OCI-LY1 (cell line): ENCODE data around the gene ADGRL2.

Experiments
- H2AFZ ChIP-seq: fragments of 200-600 bp; sonication (generic), shearing (Covaris generic); 2 replicates; pipeline ENCODE4 v1.6.0; 2014; ENCODE audit warnings: antibody characterized with exemption, mild to moderate bottlenecking, low read length
- H3F3A ChIP-seq: fragments of 200-600 bp; sonication (generic), shearing (Covaris generic); 2 replicates; pipeline ENCODE4 v1.6.0; 2014; ENCODE audit warnings: mild to moderate bottlenecking, antibody characterized with exemption, low read length, moderate library complexity; ENCODE audit not compliant: insufficient read depth
- H3K27ac ChIP-seq: fragments of 200-600 bp; sonication (generic); 2 replicates; pipeline ENCODE4 v1.5.1; 2014; ENCODE audit warnings: low read length, mixed run types, mild to moderate bottlenecking, low read depth; ENCODE audit not compliant: poor library complexity, severe bottlenecking
- H3K27me3 ChIP-seq: fragments of 200-600 bp; sonication (generic); 2 replicates; pipeline ENCODE4 v1.6.0; 2014; ENCODE audit warnings: antibody characterized with exemption, mild to moderate bottlenecking, low read length, moderate library complexity; ENCODE audit not compliant: insufficient read depth
- H3K36me3 ChIP-seq: fragments of 200-600 bp; sonication (generic); 2 replicates; pipeline ENCODE4 v1.6.1; 2014; ENCODE audit warnings: mild to moderate bottlenecking, antibody characterized with exemption, low read length, moderate library complexity, mixed read lengths; ENCODE audit not compliant: insufficient read depth
- H3K4me1 ChIP-seq: fragments of 200-600 bp; sonication (generic); 2 replicates; pipeline ENCODE4 v1.5.1; 2014; ENCODE audit warnings: mild to moderate bottlenecking, low read length, moderate library complexity; ENCODE audit not compliant: insufficient read depth, severe bottlenecking
- H3K4me2 ChIP-seq: fragments of 200-600 bp; sonication (generic), shearing (Covaris generic); 2 replicates; pipeline ENCODE4 v1.6.1; 2014; ENCODE audit warnings: low read length
- H3K4me3 ChIP-seq: fragments of 200-600 bp; sonication (generic); 2 replicates; pipeline ENCODE4 v1.5.1; 2014; ENCODE audit warnings: low read length, low read depth, mild to moderate bottlenecking, mixed read lengths; ENCODE audit not compliant: poor library complexity, severe bottlenecking
- H3K79me2 ChIP-seq: fragments of 200-600 bp; shearing (Covaris generic); 2 replicates; pipeline ENCODE4 v1.6.1; 2016; ENCODE audit warnings: mixed run types, low read length, mixed read lengths; ENCODE audit not compliant: insufficient read depth
- H3K9ac ChIP-seq: fragments of 200-600 bp; sonication (generic), shearing (Covaris generic); 2 replicates; pipeline ENCODE4 v1.6.1; 2014; ENCODE audit warnings: mild to moderate bottlenecking, low read length, mixed read lengths
- H3K9me2 ChIP-seq: fragments of 200-600 bp; sonication (generic), shearing (Covaris generic); 2 replicates; pipeline ENCODE4 v1.6.1; 2014; ENCODE audit warnings: low read depth, mild to moderate bottlenecking, low read length, mixed read lengths
- H3K9me3 ChIP-seq: fragments of 200-600 bp; shearing (Covaris generic); 2 replicates; pipeline ENCODE4 v1.6.1; 2014; ENCODE audit warnings: low read length, mixed read lengths
- H4K20me1 ChIP-seq: fragments of 200-600 bp; sonication (generic), shearing (Covaris generic); 2 replicates; pipeline ENCODE4 v1.6.0; 2016; ENCODE audit warnings: mild to moderate bottlenecking, low read length; ENCODE audit not compliant: insufficient read depth
- EZH2 ChIP-seq: fragments of 200-600 bp; sonication (generic), shearing (Covaris generic); IDR thresholded peaks from 2 replicates; pipeline ENCODE4 v1.8.0; 2017; ENCODE audit warnings: borderline replicate concordance, mixed run types, mild to moderate bottlenecking, antibody characterized with exemption, low read length, moderate library complexity, mixed read lengths
- TF ChIP-seq, protein P1 (sequence below): fragments of 200-600 bp; sonication (generic), shearing (Covaris generic); IDR thresholded peaks from 2 replicates; pipeline ENCODE4 v1.5.1; 2017; ENCODE audit warnings: mild to moderate bottlenecking, antibody characterized with exemption, low read length, moderate library complexity, mixed read lengths

Gene ADGRL2

DNA sequence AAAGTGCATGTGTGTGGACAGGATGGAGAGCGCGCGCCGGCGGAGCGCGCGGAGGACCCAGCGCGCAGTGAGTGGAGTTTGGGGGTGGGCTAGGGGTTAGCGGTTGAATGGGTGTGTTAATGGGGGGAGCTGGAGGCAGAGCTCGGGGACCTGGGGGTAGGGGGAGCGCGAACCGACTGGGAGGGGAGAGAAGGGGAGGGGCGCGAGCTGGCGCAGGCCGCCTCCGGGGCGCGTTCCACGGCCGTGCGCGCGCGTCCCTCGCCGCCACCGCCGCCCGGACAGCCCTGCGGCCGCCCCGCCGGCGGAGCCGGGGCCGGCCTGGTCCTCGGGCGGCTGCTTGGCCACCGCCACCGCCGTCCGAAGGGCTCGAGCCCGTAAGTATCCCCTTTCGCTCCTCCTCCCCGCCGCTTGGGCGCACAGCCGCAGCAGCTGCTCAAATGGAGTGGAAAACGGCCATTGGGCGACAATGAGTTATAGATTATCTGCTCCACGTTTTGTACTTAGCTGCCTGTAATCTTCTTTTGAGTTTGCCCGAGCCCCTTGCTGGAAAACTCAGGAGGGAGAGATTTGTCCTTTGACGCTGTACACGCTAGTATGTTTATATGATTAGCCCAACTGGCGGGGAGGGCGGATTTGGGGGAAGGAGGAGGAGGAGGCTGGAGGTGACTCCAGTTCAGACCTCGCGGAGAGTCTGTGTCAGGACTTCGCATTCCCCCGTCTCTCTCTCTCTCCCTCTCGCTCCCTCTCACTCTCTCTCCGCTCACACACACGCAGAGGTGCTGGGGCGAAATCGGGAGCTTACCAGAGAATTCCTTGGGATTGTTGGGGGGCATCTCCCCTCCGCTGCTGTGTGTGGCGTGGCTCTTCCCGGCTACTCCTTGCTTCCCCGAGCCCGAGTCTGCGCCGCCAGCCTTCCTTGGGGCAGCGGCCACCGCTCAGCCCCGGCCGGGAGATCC lies at the start of gene ADGRL2:
TSS of gene ADGRL2 (plus strand) at position 240 of the 956 bp plus-strand sequence. CDS start 36,051 bp downstream, outside the sequence.
- Histone ChIP-seq H2AFZ (no peak within 1 kb of the TSS), H3K79me2 (no peaks in the 10 kb centered on the region), H3K9me2 (no peaks in the 10 kb centered on the region), H3K4me3 (no peak within 1 kb of the TSS), H3K9me3 (no peaks in the 10 kb centered on the region), H3K4me2 (no peak within 1 kb of the TSS), H3K4me1 (no peaks in the 10 kb centered on the region), H3K27ac (no peak within 1 kb of the TSS), H3F3A (no peaks in the 10 kb centered on the region), H3K27me3 (no peaks in the 10 kb centered on the region), H4K20me1 (no peaks in the 10 kb centered on the region), H3K9ac (no peak within 1 kb of the TSS), H3K36me3 (no peaks in the 10 kb centered on the region)
- no peak for TF ChIP-seq EZH2

DNA sequence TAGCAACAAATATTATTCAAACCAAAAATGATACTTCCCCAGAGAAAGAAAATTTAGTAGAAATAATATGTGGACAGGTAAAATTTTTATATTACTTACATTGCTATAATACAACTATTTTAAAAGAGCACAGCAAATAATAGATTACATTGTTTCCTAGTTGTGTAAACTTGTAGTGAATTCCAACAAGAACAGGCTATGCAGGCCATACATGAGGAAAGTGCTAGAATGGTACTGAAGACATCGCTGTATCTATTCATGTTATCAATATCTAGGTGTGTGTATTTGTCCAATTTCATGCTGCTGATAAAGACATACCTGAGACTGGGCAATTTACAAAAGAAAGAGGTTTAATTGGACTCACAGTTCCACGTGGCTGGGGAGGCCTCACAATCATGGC lies 47.9 kb upstream of the ADGRL2 start:
- Histone ChIP-seq H3F3A (no peaks in the 10 kb centered on the region), H2AFZ (no peak overlapping the region), H3K9me2 (no peaks in the 10 kb centered on the region), H3K4me3 (no peak overlapping the region), H3K4me1 (no peaks in the 10 kb centered on the region), H3K27ac (no peak overlapping the region), H4K20me1 (no peaks in the 10 kb centered on the region), H3K36me3 (no peaks in the 10 kb centered on the region), H3K4me2 (no peak overlapping the region), H3K27me3 (no peaks in the 10 kb centered on the region), H3K79me2 (no peaks in the 10 kb centered on the region), H3K9ac (no peak overlapping the region), H3K9me3 (no peaks in the 10 kb centered on the region)
- TF ChIP-seq EZH2, result no peak
- TF ChIP-seq, protein P1, sequence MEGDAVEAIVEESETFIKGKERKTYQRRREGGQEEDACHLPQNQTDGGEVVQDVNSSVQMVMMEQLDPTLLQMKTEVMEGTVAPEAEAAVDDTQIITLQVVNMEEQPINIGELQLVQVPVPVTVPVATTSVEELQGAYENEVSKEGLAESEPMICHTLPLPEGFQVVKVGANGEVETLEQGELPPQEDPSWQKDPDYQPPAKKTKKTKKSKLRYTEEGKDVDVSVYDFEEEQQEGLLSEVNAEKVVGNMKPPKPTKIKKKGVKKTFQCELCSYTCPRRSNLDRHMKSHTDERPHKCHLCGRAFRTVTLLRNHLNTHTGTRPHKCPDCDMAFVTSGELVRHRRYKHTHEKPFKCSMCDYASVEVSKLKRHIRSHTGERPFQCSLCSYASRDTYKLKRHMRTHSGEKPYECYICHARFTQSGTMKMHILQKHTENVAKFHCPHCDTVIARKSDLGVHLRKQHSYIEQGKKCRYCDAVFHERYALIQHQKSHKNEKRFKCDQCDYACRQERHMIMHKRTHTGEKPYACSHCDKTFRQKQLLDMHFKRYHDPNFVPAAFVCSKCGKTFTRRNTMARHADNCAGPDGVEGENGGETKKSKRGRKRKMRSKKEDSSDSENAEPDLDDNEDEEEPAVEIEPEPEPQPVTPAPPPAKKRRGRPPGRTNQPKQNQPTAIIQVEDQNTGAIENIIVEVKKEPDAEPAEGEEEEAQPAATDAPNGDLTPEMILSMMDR, result no peak

DNA sequence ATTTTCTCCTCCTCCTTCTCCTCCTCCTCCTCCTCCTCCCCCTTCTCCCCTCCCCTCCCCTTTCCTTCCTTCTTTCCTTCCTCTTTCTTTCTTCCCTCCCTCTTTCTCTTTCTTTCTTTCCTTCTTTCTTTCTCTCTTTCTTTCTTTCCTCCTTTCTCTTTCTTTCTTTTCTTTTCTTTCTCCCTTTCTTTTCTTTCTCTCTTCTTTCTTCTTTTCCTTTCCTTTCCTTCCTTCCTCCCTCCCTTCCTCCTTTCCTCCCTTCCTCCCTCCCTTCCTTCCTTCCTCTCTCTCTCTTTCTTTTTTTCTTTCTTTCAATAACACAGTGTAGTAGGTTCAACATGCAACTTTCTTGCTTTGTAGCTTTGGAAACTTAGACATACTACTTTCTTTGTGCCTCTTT lies 46.3 kb upstream of the ADGRL2 start:
- no peaks in the 10 kb centered on the region for H3K79me2 ChIP-seq
- no peak for TF ChIP-seq EZH2
- TF ChIP-seq, protein P1, result no peak
- H3K36me3 ChIP-seq, result no peaks in the 10 kb centered on the region
- H3K4me1 ChIP-seq, result no peaks in the 10 kb centered on the region
- H3K4me3 ChIP-seq, result no peak overlapping the region
- H4K20me1 ChIP-seq, result no peaks in the 10 kb centered on the region
- H3K9ac ChIP-seq, result no peak overlapping the region
- no peaks in the 10 kb centered on the region for H3K9me2 ChIP-seq
- no peaks in the 10 kb centered on the region for H3F3A ChIP-seq
- no peaks in the 10 kb centered on the region for H3K27me3 ChIP-seq
- H3K9me3 ChIP-seq, result no peaks in the 10 kb centered on the region
- no peak overlapping the region for H2AFZ ChIP-seq
- H3K4me2 ChIP-seq, result no peak overlapping the region
- H3K27ac ChIP-seq, result no peak overlapping the region
